ENCODE data around the gene DNAJC10. TPM values are rescaled to one million over a fixed set of nuclear protein-coding genes. Genes with fewer than 3 reads are reported as not detected.
"Not testable (repeated sequence)": the region's sequence is repeated elsewhere in the genome, so short reads cannot be mapped to it uniquely, and the experiment has no call there.

The DNAJC10 gene
- total RNA-seq, 1 donor from 2014 or later: 79.1 TPM

DNA sequence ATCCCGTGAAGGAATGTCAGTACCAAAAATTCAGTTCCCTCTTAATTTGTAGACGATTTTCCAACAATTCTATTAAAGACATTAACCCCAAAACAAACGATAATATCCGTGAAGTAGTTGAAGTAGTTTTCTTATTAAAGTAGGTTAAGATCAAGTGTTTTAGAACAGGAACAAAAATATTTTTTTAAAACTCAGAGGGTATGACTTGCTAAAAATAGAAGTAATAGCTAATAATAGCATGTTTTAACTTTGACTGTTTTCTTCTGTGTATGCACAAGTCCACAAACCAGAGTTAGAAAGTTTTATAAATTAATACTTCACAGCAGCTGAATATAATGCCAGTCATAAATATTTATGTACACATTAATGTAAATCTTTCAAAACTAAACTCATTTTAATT, 2.4 kb downstream of the DNAJC10 start:
- intact Hi-C loops (cut with micrococcal nuclease): loop anchor here (5.0 to 10.0 kb wide), 2 partner anchors 1411 to 1614 kb away; no protein-coding TSS in a partner anchor

DNA sequence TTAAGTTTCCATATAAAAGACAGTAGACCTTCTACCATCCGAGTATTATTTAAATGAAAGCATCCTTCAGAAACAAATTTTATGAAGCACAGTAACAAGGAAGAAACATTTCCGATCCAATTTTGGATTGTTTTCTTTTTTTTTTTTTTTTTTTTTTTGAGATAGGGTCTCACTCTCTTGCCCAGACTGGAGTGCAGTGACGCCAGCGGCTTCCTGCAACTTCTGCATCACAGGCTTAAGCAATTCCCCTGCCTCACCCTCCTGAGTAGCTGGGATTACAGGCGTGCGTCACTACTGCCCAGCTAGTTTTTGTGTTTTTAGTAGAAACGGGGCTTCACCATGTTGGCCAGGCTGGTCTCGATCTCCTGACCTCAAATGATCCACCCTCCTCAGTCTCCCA, 3.1 kb downstream of the DNAJC10 start:
- intact Hi-C loops (cut with micrococcal nuclease): loop anchor here (5.0 to 10.0 kb wide), 2 partner anchors 1412 to 1614 kb away; no protein-coding TSS in a partner anchor

DNA sequence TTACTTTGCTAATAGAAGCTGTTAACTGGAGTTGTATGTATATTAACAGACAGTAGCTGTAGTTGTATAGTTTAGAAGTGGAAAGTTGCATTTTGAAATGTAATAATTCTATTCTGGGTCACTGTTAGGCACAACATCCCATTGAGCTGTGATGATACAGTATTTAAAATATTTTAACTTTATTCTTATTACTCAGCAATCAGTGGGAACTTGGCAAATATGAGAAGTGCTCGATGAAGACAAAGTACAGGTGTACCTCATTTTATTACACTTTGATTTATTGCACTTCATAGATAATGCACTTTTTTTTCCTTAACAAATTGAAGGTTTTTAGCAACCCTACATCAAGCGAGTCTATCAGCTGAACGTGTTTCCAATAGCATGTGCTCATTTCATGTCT, 8.6 kb downstream of the DNAJC10 start:
- intact Hi-C loops (cut with micrococcal nuclease): loop anchor here (1.0 kb wide), 1 partner anchor 7 kb away; no protein-coding TSS in a partner anchor

- intact Hi-C loops (cut with micrococcal nuclease): no loop called here
Observed at GRCh38 chr2:182726473-182726872, 10.4 kb downstream of the DNAJC10 start.

- intact Hi-C loops (cut with micrococcal nuclease): no loop called here
Observed at GRCh38 chr2:182728014-182728413, 12.0 kb downstream of the DNAJC10 start.

DNA sequence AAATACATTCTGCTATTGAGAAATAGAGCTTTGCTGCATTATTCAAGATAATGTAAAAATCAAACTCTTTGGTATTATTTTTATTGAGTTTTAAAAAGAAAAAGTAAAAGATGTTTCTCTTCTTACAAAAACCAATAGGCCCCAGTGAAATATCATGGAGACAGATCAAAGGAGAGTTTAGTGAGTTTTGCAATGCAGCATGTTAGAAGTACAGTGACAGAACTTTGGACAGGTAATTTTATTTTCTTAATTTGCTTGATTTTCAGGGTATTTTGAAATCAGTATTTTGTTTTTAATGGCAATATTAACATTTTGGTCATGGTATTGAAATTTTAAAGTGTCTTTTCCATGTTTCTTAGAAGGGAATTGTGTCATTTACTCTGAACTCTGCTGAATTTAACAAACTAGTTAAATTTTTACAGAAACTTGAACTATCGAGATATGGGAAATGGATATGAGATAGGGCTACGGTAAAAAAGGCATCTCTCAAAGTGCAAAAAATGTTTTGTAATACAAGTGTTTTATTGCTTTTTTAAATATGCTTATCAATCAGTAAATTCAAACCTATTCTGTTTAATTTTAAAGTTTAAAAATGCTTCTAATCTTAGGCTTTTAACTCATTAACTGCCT, 13.8 kb downstream of the DNAJC10 start:
- intact Hi-C loops (cut with micrococcal nuclease): no loop called here

- intact Hi-C loops (cut with micrococcal nuclease): no loop called here
Observed at GRCh38 chr2:182730486-182730885, 14.4 kb downstream of the DNAJC10 start.

- intact Hi-C loops (cut with micrococcal nuclease): loop anchor here (2.0 kb wide), 1 partner anchor 16 kb away; the partner anchor contains the start of gene DNAJC10
Observed at GRCh38 chr2:182732736-182733135, 16.7 kb downstream of the DNAJC10 start.

- intact Hi-C loops (cut with micrococcal nuclease): loop anchor here (2.0 kb wide), 1 partner anchor 17 kb away; the partner anchor contains the start of gene DNAJC10
Observed at GRCh38 chr2:182733572-182733971, 17.5 kb downstream of the DNAJC10 start.

- intact Hi-C loops (cut with micrococcal nuclease): not testable (repeated sequence)
Observed at GRCh38 chr2:182736856-182737255, 20.8 kb downstream of the DNAJC10 start.

DNA sequence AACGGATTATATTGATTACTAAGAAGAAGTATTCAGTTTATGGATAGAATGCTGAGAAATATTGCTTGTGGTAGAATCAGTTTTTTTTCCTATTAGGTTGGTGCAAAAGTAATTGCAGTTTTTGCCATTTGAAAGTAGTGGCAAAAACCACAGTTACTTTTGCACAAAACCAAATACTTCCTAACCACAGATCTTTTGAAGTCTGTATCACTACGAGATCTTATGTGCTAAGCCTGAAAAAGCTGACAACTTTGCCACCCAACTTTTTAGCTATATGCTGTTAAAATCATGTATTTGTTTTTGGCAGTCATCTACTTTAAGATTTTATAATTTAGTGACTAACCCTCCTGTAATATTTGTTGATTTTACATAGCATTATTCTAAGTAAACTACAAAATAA, 24.6 kb downstream of the DNAJC10 start:
- intact Hi-C loops (cut with micrococcal nuclease): loop anchor here (1.0 kb wide), 1 partner anchor 24 kb away; the partner anchor contains the start of gene DNAJC10

GRCh38 chr2:182741620-182742019, 25.6 kb downstream of the DNAJC10 start:
- intact Hi-C loops (cut with micrococcal nuclease): no loop called here

GRCh38 chr2:182744490-182744889, 28.4 kb downstream of the DNAJC10 start:
- intact Hi-C loops (cut with micrococcal nuclease): no loop called here

GRCh38 chr2:182745061-182745460, 29.0 kb downstream of the DNAJC10 start:
- intact Hi-C loops (cut with micrococcal nuclease): no loop called here

GRCh38 chr2:182745894-182746293, 29.8 kb downstream of the DNAJC10 start:
- intact Hi-C loops (cut with micrococcal nuclease): not testable (repeated sequence)

- intact Hi-C loops (cut with micrococcal nuclease): no loop called here
Observed at GRCh38 chr2:182754231-182754630, 38.2 kb downstream of the DNAJC10 start.

GRCh38 chr2:182758379-182758778, 42.3 kb downstream of the DNAJC10 start:
- intact Hi-C loops (cut with micrococcal nuclease): no loop called here

GRCh38 chr2:182761903-182762302, 45.8 kb downstream of the DNAJC10 start:
- intact Hi-C loops (cut with micrococcal nuclease): no loop called here

GRCh38 chr2:182763311-182763912, 47.4 kb downstream of the DNAJC10 start:
- intact Hi-C loops (cut with micrococcal nuclease): loop anchor here (1.0 kb wide), 1 partner anchor 217 kb away; no protein-coding TSS in a partner anchor

- intact Hi-C loops (cut with micrococcal nuclease): no loop called here
Observed at GRCh38 chr2:182766626-182767025, 50.6 kb downstream of the DNAJC10 start.

DNA sequence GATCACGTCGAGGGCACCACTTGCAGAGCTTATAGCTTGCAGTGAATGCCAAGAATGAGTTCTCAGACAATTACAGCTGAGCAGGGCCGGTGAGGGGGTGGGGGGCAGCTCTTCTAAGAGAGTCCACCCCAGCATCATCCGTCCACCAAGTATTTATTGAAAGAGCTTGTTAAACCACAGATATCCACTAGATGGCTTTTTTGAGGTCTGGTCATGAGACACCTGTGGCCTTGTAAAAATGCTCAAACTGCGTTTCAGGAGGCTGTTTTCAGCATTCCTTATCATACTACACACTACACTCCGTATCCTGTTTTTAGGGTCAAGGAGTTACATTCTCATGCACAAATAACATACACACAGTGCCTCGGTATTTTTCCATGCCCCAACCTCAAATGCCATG, 51.5 kb downstream of the DNAJC10 start:
- intact Hi-C loops (cut with micrococcal nuclease): no loop called here

DNA sequence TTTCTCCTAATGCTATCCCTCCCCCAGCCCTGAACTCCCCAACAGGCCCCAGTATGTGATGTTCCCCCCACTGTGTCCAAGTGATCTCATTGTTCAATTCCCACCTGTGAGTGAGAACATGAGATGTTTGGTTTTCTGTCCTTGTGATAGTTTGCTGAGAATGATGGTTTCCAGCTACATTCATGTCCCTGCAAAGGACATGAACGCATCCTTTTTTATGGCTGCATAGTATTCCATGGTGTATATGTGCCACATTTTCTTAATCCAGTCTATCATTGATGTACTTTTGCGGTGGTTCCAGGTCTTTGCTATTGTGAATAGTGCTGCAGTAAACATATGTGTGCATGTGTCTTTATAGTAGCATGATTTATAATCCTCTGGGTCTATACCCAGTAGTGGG, 52.9 kb downstream of the DNAJC10 start:
- intact Hi-C loops (cut with micrococcal nuclease): not testable (repeated sequence)

GRCh38 chr2:182779323-182779722, 63.3 kb downstream of the DNAJC10 start:
- intact Hi-C loops (cut with micrococcal nuclease): no loop called here
